Gastroesophageal sphincter (tissue), 4 donors: ENCODE data around the gene TBC1D19. TPM values are rescaled to one million over a fixed set of nuclear protein-coding genes. Genes with fewer than 3 reads are reported as not detected.
"Not testable (repeated sequence)": the region's sequence is repeated elsewhere in the genome, so short reads cannot be mapped to it uniquely, and the experiment has no call there.

Source experiments
- ATAC-seq: fragments of 150-250 bp; one replicate; pipeline ENCODE4 v1.9.1; 2016; ENCODE audit warnings: mild to moderate bottlenecking, moderate library complexity
- H3K27ac ChIP-seq, 4 donors: fragments of 200-600 bp; sonication (generic) in 3 of 4; 1 replicate in 3 of 4; 2 replicates in 1 of 4; pipeline ENCODE4 v1.5.1; 2016 to 2019
- H3K27me3 ChIP-seq: fragments of 200-600 bp; sonication (generic); one replicate; pipeline ENCODE4 v1.5.1; 2019
- H3K36me3 ChIP-seq, 2 donors: fragments of 200-600 bp; sonication (generic); one replicate each; pipeline ENCODE4 v1.5.1; 2019; ENCODE audit warnings: control low read depth in 1 of 2
- H3K4me1 ChIP-seq, 3 donors: fragments of 200-600 bp; sonication (generic); 1 replicate in 2 of 3; 2 replicates in 1 of 3; pipeline ENCODE4 v1.5.1; 2016 to 2019; ENCODE audit warnings: control low read depth in 2 of 3
- H3K4me3 ChIP-seq, 2 donors: fragments of 200-600 bp; sonication (generic); one replicate each; pipeline ENCODE4 v1.5.1; 2019; ENCODE audit warnings: mild to moderate bottlenecking in 1 of 2, moderate library complexity in 1 of 2
- H3K9me3 ChIP-seq, 3 donors: fragments of 200-600 bp; sonication (generic); one replicate each; pipeline ENCODE4 v1.5.1; 2017 to 2019; ENCODE audit warnings: control low read depth in 2 of 3
- CTCF ChIP-seq, 4 experiments: fragments of 200-600 bp in 2 of 4; fragments of 450-650 bp in 2 of 4; sonication (generic) in 1 of 4; IDR thresholded peaks; one replicate each; pipeline ENCODE4 v1.5.1; 2017 to 2019; ENCODE audit warnings: antibody characterized with exemption in 4 of 4, mild to moderate bottlenecking in 2 of 4, moderate library complexity in 2 of 4
- EP300 ChIP-seq: sonication (generic); formaldehyde crosslinking; IDR thresholded peaks from one replicate; pipeline ENCODE4 v1.6.1; 2017; ENCODE audit warnings: antibody characterized with exemption, mild to moderate bottlenecking
- POLR2A ChIP-seq, 2 donors: fragments of 450-650 bp; IDR thresholded peaks; one replicate each; pipeline ENCODE4 v1.6.1; 2017; ENCODE audit warnings: antibody characterized with exemption in 2 of 2, mild to moderate bottlenecking in 2 of 2, moderate library complexity in 1 of 2
- POLR2AphosphoS5 ChIP-seq: sonication (generic); formaldehyde crosslinking; IDR thresholded peaks from one replicate; pipeline ENCODE4 v1.6.1; 2017; ENCODE audit warnings: antibody characterized with exemption
- WGBS, 2 donors: methylation state at CpG; one replicate each; pipeline ENCODE4 v1.1.5; 2018; ENCODE audit warnings: low coverage in 1 of 2; 5-methylcytosine and 5-hydroxymethylcytosine counted together
- total RNA-seq, 4 donors: library from RNA; depleted of rRNA; stranded (reverse); fragments of >200 nt; gene quantifications; one replicate each; pipeline ENCODE4 v1.1.0, GENCODE V29; 2016

Gene TBC1D19
- total RNA-seq, 4 donors from 2014 or later = 13.2 to 20.1 (median 15.9) TPM

- peaks cover 0 to 28% of the 10 kb centered on the region in 2 donors for H3K36me3 ChIP-seq
- TF ChIP-seq CTCF (IDR thresholded peaks at IDR 0.05) = no peak
- no peak for TF ChIP-seq EP300
- no peak for TF ChIP-seq POLR2AphosphoS5
- no peak for TF ChIP-seq POLR2A (IDR thresholded peaks at IDR 0.05)
- H3K27me3 ChIP-seq = no peaks in the 10 kb centered on the region
- no peaks in the 10 kb centered on the region for H3K9me3 ChIP-seq
- H3K4me3 ChIP-seq = no peak overlapping the region
- H3K4me1 ChIP-seq = no peaks in the 10 kb centered on the region
- 87 to 96% methylated on average over 3 of the region's 3 CpGs for WGBS, 2 donors
- ATAC-seq = no peak
- H3K27ac ChIP-seq = no peak overlapping the region
Measured at GRCh38 chr4:26682436-26682835, 98.6 kb downstream of the TBC1D19 start.

DNA sequence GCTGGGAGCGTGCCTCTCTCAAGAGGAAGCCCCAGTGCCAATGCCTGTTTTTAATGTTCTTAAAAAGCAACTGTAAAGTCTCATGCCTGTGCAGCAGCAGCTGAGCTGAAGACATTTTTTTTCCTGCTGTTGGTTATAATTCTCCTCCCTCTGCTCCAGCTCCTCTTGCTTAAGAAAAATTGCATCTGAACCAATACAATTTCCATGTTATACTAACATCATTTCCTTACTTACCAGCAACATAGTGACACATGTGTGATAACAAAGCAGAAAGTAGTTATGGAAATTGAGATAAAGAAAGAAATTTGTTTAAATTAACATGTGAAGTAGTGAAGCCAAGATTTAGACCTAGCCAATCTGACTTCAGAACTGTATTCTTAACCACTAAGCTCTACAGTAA lies 101.4 kb downstream of the TBC1D19 start:
- TF ChIP-seq EP300 = no peak
- TF ChIP-seq CTCF (IDR thresholded peaks at IDR 0.05) = no peak
- TF ChIP-seq POLR2A (IDR thresholded peaks at IDR 0.05) = no peak
- TF ChIP-seq POLR2AphosphoS5 = no peak
- WGBS, 2 donors = 71 to 100% methylated on average over 1 of the region's 1 CpG
- Histone ChIP-seq H3K36me3 (peaks cover 0 to 28% of the 10 kb centered on the region in 2 donors), H3K4me3 (no peak overlapping the region), H3K27ac (no peak overlapping the region), H3K9me3 (peaks cover 0 to 5% (median 0%) of the 10 kb centered on the region in 3 donors), H3K27me3 (no peaks in the 10 kb centered on the region), H3K4me1 (no peaks in the 10 kb centered on the region)
- ATAC-seq = no peak

DNA sequence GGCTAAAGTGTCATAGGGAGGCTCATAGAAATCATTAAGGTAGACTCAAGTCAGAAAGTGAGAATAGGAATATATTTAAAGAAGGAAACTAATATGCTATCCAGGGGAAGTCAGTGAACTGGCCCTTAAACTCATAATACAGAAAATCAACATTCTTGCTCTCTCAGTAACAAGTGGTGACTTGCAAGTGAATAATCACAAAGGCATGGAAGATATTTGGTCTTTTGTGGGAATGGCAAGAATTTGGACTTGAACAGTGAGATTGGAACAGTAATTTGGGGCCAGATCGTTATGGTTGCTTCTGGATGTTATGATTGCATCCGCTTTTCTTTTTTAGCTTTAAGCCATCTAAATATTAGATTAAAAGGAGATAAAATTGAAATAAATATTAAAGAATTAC lies 103.8 kb downstream of the TBC1D19 start:
- no peak for TF ChIP-seq POLR2AphosphoS5
- no peak for TF ChIP-seq POLR2A (IDR thresholded peaks at IDR 0.05)
- no peak for TF ChIP-seq EP300
- TF ChIP-seq CTCF (IDR thresholded peaks at IDR 0.05) = no peak
- WGBS, 2 donors = 83 to 88% methylated on average over 2 of the region's 2 CpGs
- Histone ChIP-seq H3K4me3 (no peak overlapping the region), H3K9me3 (peaks cover 0 to 5% (median 0%) of the 10 kb centered on the region in 3 donors), H3K27ac (no peak overlapping the region), H3K36me3 (peaks cover 0 to 36% of the 10 kb centered on the region in 2 donors), H3K4me1 (no peaks in the 10 kb centered on the region), H3K27me3 (no peaks in the 10 kb centered on the region)
- ATAC-seq = no peak

GRCh38 chr4:26690506-26690905 lies 106.6 kb downstream of the TBC1D19 start:
- 64 to 76% methylated on average over 3 of the region's 3 CpGs for WGBS, 2 donors
- peaks cover 0 to 20% of the 10 kb centered on the region in 2 donors for H3K36me3 ChIP-seq
- no peaks in the 10 kb centered on the region for H3K4me1 ChIP-seq
- H3K27me3 ChIP-seq = no peaks in the 10 kb centered on the region
- H3K4me3 ChIP-seq = no peak overlapping the region
- ATAC-seq = no peak
- H3K27ac ChIP-seq = no peak overlapping the region
- H3K9me3 ChIP-seq = peaks cover 0 to 5% (median 0%) of the 10 kb centered on the region in 3 donors
- no peak for TF ChIP-seq EP300
- TF ChIP-seq POLR2A (IDR thresholded peaks at IDR 0.05) = no peak

- H3K36me3 ChIP-seq = peaks cover 0 to 20% of the 10 kb centered on the region in 2 donors
- no peak overlapping the region for H3K27ac ChIP-seq
- no peaks in the 10 kb centered on the region for H3K27me3 ChIP-seq
- H3K4me1 ChIP-seq = no peaks in the 10 kb centered on the region
- H3K9me3 ChIP-seq = peaks cover 0 to 5% (median 0%) of the 10 kb centered on the region in 3 donors
- no peak for ATAC-seq
- H3K4me3 ChIP-seq = no peak overlapping the region
- no peak for TF ChIP-seq POLR2AphosphoS5
- TF ChIP-seq POLR2A (IDR thresholded peaks at IDR 0.05) = no peak
- no peak for TF ChIP-seq EP300
- no peak for TF ChIP-seq CTCF (IDR thresholded peaks at IDR 0.05)
- WGBS, 2 donors = 90 to 96% methylated on average over 3 of the region's 4 CpGs
Measured at GRCh38 chr4:26692014-26692726, 108.3 kb downstream of the TBC1D19 start.

GRCh38 chr4:26694131-26694530 lies 110.2 kb downstream of the TBC1D19 start:
- not testable (repeated sequence) for H3K27me3 ChIP-seq, H3K27ac ChIP-seq, ATAC-seq, H3K9me3 ChIP-seq, H3K4me1 ChIP-seq, H3K4me3 ChIP-seq
- H3K36me3 ChIP-seq = peaks cover 0 to 20% of the 10 kb centered on the region in 2 donors
- WGBS, 2 donors = 90 to 95% methylated on average over 2 to 4 of the region's 13 CpGs
